Measurements from ENCODE around the gene IL4R.
A peak's percentile ranks its signal among the peaks of the same experiment; 100 is the strongest.

IL4R gene

DNA sequence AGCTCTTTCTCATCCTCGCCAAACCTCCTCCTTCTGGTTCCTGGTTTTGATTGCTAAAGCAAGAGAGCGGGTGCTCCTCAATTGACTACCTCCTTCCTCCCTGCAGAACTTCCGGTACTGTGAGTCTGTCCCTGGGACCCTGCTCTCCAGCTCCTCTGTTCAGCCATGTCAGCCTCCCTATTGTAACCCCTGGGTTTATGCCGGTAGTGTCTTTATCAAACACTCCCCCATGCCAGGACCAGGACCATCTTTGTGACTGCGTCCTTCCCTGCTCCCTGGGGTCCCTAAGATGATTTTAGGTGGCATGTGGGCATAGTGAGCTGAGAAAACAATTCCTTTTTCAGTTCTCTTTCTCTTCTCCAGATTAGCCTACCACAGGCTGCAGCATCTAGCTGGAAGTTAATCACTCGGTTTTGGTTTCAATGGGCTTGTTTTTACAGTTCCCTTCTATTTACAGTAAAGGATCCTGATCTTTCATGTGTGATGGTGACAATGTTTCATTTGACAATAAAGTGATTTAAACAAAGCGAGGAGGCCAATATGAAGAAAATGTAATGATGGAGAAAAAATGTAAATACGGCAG lies 60.5 kb downstream of the IL4R start:
- TF ChIP-seq, protein P1, sequence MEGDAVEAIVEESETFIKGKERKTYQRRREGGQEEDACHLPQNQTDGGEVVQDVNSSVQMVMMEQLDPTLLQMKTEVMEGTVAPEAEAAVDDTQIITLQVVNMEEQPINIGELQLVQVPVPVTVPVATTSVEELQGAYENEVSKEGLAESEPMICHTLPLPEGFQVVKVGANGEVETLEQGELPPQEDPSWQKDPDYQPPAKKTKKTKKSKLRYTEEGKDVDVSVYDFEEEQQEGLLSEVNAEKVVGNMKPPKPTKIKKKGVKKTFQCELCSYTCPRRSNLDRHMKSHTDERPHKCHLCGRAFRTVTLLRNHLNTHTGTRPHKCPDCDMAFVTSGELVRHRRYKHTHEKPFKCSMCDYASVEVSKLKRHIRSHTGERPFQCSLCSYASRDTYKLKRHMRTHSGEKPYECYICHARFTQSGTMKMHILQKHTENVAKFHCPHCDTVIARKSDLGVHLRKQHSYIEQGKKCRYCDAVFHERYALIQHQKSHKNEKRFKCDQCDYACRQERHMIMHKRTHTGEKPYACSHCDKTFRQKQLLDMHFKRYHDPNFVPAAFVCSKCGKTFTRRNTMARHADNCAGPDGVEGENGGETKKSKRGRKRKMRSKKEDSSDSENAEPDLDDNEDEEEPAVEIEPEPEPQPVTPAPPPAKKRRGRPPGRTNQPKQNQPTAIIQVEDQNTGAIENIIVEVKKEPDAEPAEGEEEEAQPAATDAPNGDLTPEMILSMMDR (IDR thresholded peaks at IDR 0.05; ENCODE audit: low read depth, low read length) = no peak
- DNase-seq (ENCODE audit: extremely low read depth, low read depth) = no peak

DNA sequence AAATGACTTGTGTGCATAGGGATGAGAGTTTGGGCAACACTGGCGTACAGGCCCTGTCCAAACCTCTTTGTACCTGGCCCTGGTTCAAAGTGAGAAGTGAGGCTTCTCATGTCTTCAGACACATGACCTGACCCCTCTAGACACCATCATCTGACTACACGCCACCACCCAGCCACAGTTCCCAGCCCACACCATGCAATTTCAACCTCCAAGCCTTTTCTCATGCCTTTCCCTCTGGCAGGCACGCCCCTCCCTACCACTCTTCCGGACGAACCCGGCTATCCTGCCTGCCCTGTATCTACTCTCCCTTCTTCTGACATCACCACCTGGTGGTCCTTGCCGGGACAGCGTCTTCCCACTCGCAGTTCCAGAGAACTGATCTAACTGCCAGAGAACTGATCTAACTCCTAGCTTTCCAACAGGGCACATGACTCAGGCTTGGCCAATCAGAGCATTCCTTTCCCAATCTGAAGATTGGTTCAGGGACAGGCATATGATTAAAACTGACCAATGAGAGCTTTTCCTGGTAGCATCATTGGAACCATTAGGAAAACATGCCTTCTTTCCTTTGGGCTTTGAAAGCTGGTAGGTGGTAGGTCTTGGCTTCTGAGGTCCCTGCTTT lies 61.1 kb downstream of the IL4R start:
- DNase-seq (ENCODE audit: extremely low read depth, low read depth) = no peak
- TF ChIP-seq, protein P1 (IDR thresholded peaks at IDR 0.05; ENCODE audit: low read depth, low read length) = peak; percentile 44

DNA sequence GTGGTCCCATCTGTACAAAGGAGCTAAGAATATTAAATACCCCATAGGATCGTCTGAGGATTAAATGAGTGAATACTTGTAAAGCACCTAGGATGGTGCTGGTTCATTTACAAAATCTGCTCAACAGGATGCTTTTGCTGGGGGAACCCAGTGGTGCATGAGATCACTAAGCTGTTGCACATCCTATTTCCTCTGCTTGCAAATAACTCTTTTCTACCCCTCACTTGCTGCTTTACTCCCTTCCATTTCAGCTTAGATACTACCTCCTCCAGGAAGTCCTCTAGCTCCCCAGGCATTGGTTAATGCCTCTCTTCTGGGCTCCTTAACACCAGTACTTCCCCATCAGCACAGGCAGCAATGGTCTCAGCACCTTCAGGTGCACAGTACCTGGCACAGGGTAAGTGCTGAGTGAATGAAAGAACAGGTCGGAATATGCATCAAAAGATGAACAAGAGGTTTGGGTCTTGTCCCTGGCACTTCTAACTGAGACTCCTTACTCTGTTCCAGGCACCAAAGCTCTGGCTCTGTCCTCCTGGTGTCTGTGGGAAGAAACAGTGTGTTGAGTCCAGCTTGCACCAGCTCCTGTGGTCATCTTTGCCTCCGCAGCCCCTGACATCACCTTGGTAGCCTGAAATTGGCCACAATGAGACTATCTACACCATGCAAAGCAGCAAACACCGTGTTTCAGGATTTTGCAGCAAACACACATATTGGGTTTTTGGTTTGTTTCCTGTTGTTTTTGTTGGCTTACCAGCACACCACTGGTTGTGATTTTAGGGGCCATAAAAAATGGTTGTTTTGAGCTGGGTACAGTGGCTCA lies 64.1 kb downstream of the IL4R start:
- TF ChIP-seq, protein P1 (IDR thresholded peaks at IDR 0.05; ENCODE audit: low read depth, low read length) = no peak
- no peak for DNase-seq (ENCODE audit: extremely low read depth, low read depth)

- TF ChIP-seq, protein P1 (IDR thresholded peaks at IDR 0.05; ENCODE audit: low read depth, low read length) = no peak
- no peak for DNase-seq (ENCODE audit: extremely low read depth, low read depth)
Observed at GRCh38 chr16:27378871-27379481, 65.2 kb downstream of the IL4R start.

DNA sequence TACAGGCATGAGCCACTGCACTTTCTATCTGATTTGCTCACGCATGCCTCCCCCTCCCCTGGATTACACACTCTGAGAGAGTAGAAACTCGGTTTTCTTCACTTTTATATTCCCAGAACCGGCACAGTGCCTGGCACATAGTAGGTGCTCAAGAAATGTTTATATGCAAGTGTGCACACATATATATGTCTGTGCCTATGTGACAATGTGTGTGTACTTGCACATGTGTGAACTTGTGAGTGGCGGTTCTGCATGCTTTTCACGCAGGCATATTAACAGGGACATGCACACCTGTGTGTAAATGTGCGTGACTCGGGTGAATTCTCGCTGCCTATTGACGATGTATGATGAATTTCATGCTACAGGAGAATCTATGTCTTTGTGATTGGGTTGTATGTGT lies 66.1 kb downstream of the IL4R start:
- TF ChIP-seq, protein P1 (IDR thresholded peaks at IDR 0.05; ENCODE audit: low read depth, low read length) = no peak
- DNase-seq (ENCODE audit: extremely low read depth, low read depth) = no peak

GRCh38 chr16:27381236-27381635 lies 67.5 kb downstream of the IL4R start:
- DNase-seq (ENCODE audit: extremely low read depth, low read depth) = no peak
- TF ChIP-seq, protein P1 (IDR thresholded peaks at IDR 0.05; ENCODE audit: low read depth, low read length) = no peak
